ENCODE measurements around the gene CCDC120. TPM values are rescaled to one million over a fixed set of nuclear protein-coding genes. Genes with fewer than 3 reads are reported as not detected.

CCDC120 gene
- polyA plus RNA-seq, 4 donors, result 5.7 to 26.8 (median 14.4) TPM

GRCh38 chrX:49066690-49067089 is 7.9 kb downstream of the CCDC120 start:
- no peak overlapping the region for H3K27ac ChIP-seq (ENCODE audit: low read depth in 1 of 3, low read length in 2 of 3)
- H3K36me3 ChIP-seq (ENCODE audit: control insufficient read depth in 3 of 3, insufficient read depth in 2 of 3, low read depth in 1 of 3, low read length in 3 of 3), result peaks cover 2 to 68% (median 5%) of the 10 kb centered on the region in 3 donors
- no peaks in the 10 kb centered on the region for H3K9me3 ChIP-seq (ENCODE audit: control insufficient read depth in 2 of 2, insufficient read depth in 1 of 2, low read depth in 1 of 2, low read length in 1 of 2)
- no peak for DNase-seq
- FAIRE-seq, result no peak
- H3K27me3 ChIP-seq (ENCODE audit: control insufficient read depth in 3 of 3, insufficient read depth in 3 of 3, low read length in 3 of 3), result no peaks in the 10 kb centered on the region
- WGBS, 3 donors, result 77 to 81% (median 80%) methylated on average over 6 to 9 of the region's 9 CpGs
- no peak overlapping the region for H3K4me3 ChIP-seq (ENCODE audit: low read depth in 1 of 3, low read length in 3 of 3)
- peaks cover 0 to 3% (median 0%) of the 10 kb centered on the region in 3 donors for H3K4me1 ChIP-seq (ENCODE audit: control insufficient read depth in 3 of 3, insufficient read depth in 2 of 3, low read depth in 1 of 3, low read length in 2 of 3)

GRCh38 chrX:49067285-49068120 is 8.7 kb downstream of the CCDC120 start:
- FAIRE-seq, result no peak

GRCh38 chrX:49069038-49069437 is 10.2 kb downstream of the CCDC120 start:
- Histone ChIP-seq H3K4me1 (ENCODE audit: control insufficient read depth in 3 of 3, insufficient read depth in 2 of 3, low read depth in 1 of 3, low read length in 2 of 3) (peaks cover 0 to under 1% (median 0%) of the 10 kb centered on the region in 3 donors), H3K36me3 (ENCODE audit: control insufficient read depth in 3 of 3, insufficient read depth in 2 of 3, low read depth in 1 of 3, low read length in 3 of 3) (peaks cover 0 to 50% (median 5%) of the 10 kb centered on the region in 3 donors), H3K9me3 (ENCODE audit: control insufficient read depth in 2 of 2, insufficient read depth in 1 of 2, low read depth in 1 of 2, low read length in 1 of 2) (no peaks in the 10 kb centered on the region), H3K27ac (ENCODE audit: low read depth in 1 of 3, low read length in 2 of 3) (no peak overlapping the region), H3K4me3 (ENCODE audit: low read depth in 1 of 3, low read length in 3 of 3) (no peak overlapping the region), H3K27me3 (ENCODE audit: control insufficient read depth in 3 of 3, insufficient read depth in 3 of 3, low read length in 3 of 3) (no peaks in the 10 kb centered on the region)
- WGBS, 3 donors, result 87 to 91% (median 90%) methylated on average over 11 of the region's 11 CpGs
- FAIRE-seq (no peak), DNase-seq (no peak)

More at GRCh38 chrX:49067285-49068120, 8.7 kb downstream of the CCDC120 start:
- Histone ChIP-seq H3K4me1 (ENCODE audit: control insufficient read depth in 3 of 3, insufficient read depth in 2 of 3, low read depth in 1 of 3, low read length in 2 of 3) (no peaks in the 10 kb centered on the region), H3K36me3 (ENCODE audit: control insufficient read depth in 3 of 3, insufficient read depth in 2 of 3, low read depth in 1 of 3, low read length in 3 of 3) (peaks cover 0 to 60% (median 5%) of the 10 kb centered on the region in 3 donors), H3K27me3 (ENCODE audit: control insufficient read depth in 3 of 3, insufficient read depth in 3 of 3, low read length in 3 of 3) (no peaks in the 10 kb centered on the region), H3K9me3 (ENCODE audit: control insufficient read depth in 2 of 2, insufficient read depth in 1 of 2, low read depth in 1 of 2, low read length in 1 of 2) (no peaks in the 10 kb centered on the region), H3K4me3 (ENCODE audit: low read depth in 1 of 3, low read length in 3 of 3) (no peak overlapping the region), H3K27ac (ENCODE audit: low read depth in 1 of 3, low read length in 2 of 3) (no peak overlapping the region)
- 87 to 91% (median 90%) methylated on average over 22 to 41 of the region's 41 CpGs for WGBS, 3 donors
- DNase-seq, result no peak

- Histone ChIP-seq H3K36me3 (ENCODE audit: control insufficient read depth in 3 of 3, insufficient read depth in 2 of 3, low read depth in 1 of 3, low read length in 3 of 3) (peaks cover 0 to 46% (median 0%) of the 10 kb centered on the region in 3 donors), H3K4me3 (ENCODE audit: low read depth in 1 of 3, low read length in 3 of 3) (no peak overlapping the region), H3K27ac (ENCODE audit: low read depth in 1 of 3, low read length in 2 of 3) (no peak overlapping the region), H3K9me3 (ENCODE audit: control insufficient read depth in 2 of 2, insufficient read depth in 1 of 2, low read depth in 1 of 2, low read length in 1 of 2) (no peaks in the 10 kb centered on the region), H3K4me1 (ENCODE audit: control insufficient read depth in 3 of 3, insufficient read depth in 2 of 3, low read depth in 1 of 3, low read length in 2 of 3) (peaks cover 0 to 4% (median 0%) of the 10 kb centered on the region in 3 donors), H3K27me3 (ENCODE audit: control insufficient read depth in 3 of 3, insufficient read depth in 3 of 3, low read length in 3 of 3) (no peaks in the 10 kb centered on the region)
- no peak for FAIRE-seq
- no peak for DNase-seq
- WGBS, 3 donors, result 59 to 95% (median 78%) methylated on average over 3 to 4 of the region's 4 CpGs
Measured at GRCh38 chrX:49070988-49071387, 12.2 kb downstream of the CCDC120 start.

- DNase-seq (peak in 1 of 2 donors; percentile 71), FAIRE-seq (no peak)
- H3K9me3 ChIP-seq (ENCODE audit: control insufficient read depth in 2 of 2, insufficient read depth in 1 of 2, low read depth in 1 of 2, low read length in 1 of 2), result no peaks in the 10 kb centered on the region
- WGBS, 3 donors, result 29 to 62% (median 31%) methylated on average over 38 to 63 of the region's 63 CpGs
- H3K27ac ChIP-seq (ENCODE audit: low read depth in 1 of 3, low read length in 2 of 3), result peak overlapping the region in 2 of 3 donors; percentile 10 to 42
- peaks cover 0 to 49% (median 0%) of the 10 kb centered on the region in 3 donors for H3K36me3 ChIP-seq (ENCODE audit: control insufficient read depth in 3 of 3, insufficient read depth in 2 of 3, low read depth in 1 of 3, low read length in 3 of 3)
- H3K27me3 ChIP-seq (ENCODE audit: control insufficient read depth in 3 of 3, insufficient read depth in 3 of 3, low read length in 3 of 3), result no peaks in the 10 kb centered on the region
- peaks cover 0 to 4% (median 0%) of the 10 kb centered on the region in 3 donors for H3K4me1 ChIP-seq (ENCODE audit: control insufficient read depth in 3 of 3, insufficient read depth in 2 of 3, low read depth in 1 of 3, low read length in 2 of 3)
- peak overlapping the region in 1 of 3 donors; percentile 54 for H3K4me3 ChIP-seq (ENCODE audit: low read depth in 1 of 3, low read length in 3 of 3)
Measured at GRCh38 chrX:49071877-49072711, 13.3 kb downstream of the CCDC120 start.

GRCh38 chrX:49072712-49073095 is 13.9 kb downstream of the CCDC120 start:
- Histone ChIP-seq H3K36me3 (ENCODE audit: control insufficient read depth in 3 of 3, insufficient read depth in 2 of 3, low read depth in 1 of 3, low read length in 3 of 3) (peaks cover 0 to 47% (median 0%) of the 10 kb centered on the region in 3 donors), H3K4me3 (ENCODE audit: low read depth in 1 of 3, low read length in 3 of 3) (peak overlapping the region in 1 of 3 donors; percentile 54), H3K27ac (ENCODE audit: low read depth in 1 of 3, low read length in 2 of 3) (no peak overlapping the region), H3K9me3 (ENCODE audit: control insufficient read depth in 2 of 2, insufficient read depth in 1 of 2, low read depth in 1 of 2, low read length in 1 of 2) (no peaks in the 10 kb centered on the region), H3K4me1 (ENCODE audit: control insufficient read depth in 3 of 3, insufficient read depth in 2 of 3, low read depth in 1 of 3, low read length in 2 of 3) (peaks cover 0 to 4% (median 0%) of the 10 kb centered on the region in 3 donors), H3K27me3 (ENCODE audit: control insufficient read depth in 3 of 3, insufficient read depth in 3 of 3, low read length in 3 of 3) (no peaks in the 10 kb centered on the region)
- FAIRE-seq (no peak), DNase-seq (no peak)
- WGBS, 3 donors, result 53 to 79% (median 68%) methylated on average over 5 to 10 of the region's 10 CpGs

- Histone ChIP-seq H3K27ac (ENCODE audit: low read depth in 1 of 3, low read length in 2 of 3) (peak within 1 kb of the TSS in 2 of 3 donors; percentile 40 to 91), H3K36me3 (ENCODE audit: control insufficient read depth in 3 of 3, insufficient read depth in 2 of 3, low read depth in 1 of 3, low read length in 3 of 3) (peaks cover 0 to 37% (median 0%) of the 10 kb centered on the region in 3 donors), H3K4me1 (ENCODE audit: control insufficient read depth in 3 of 3, insufficient read depth in 2 of 3, low read depth in 1 of 3, low read length in 2 of 3) (peaks cover 0 to 4% (median 0%) of the 10 kb centered on the region in 3 donors), H3K4me3 (ENCODE audit: low read depth in 1 of 3, low read length in 3 of 3) (peak within 1 kb of the TSS; percentile 39 to 54 (median 40)), H3K9me3 (ENCODE audit: control insufficient read depth in 2 of 2, insufficient read depth in 1 of 2, low read depth in 1 of 2, low read length in 1 of 2) (no peaks in the 10 kb centered on the region), H3K27me3 (ENCODE audit: control insufficient read depth in 3 of 3, insufficient read depth in 3 of 3, low read length in 3 of 3) (no peaks in the 10 kb centered on the region)
- WGBS, 3 donors, result 2 to 40% (median 14%) methylated on average over 44 to 61 of the region's 61 CpGs
- FAIRE-seq (no peak), DNase-seq (peak; percentile 91)
Measured at GRCh38 chrX:49073601-49074575, 15.1 kb downstream of the CCDC120 start, which contains the start of gene PRAF2. TSS of gene PRAF2 (minus strand) at chrX:49074002. CDS start at chrX:49073987, 15 bp downstream.
